Duodenal mucosa (tissue), 2 donors: ENCODE data around the gene BBS5.
"Not testable (repeated sequence)": the region's sequence is repeated elsewhere in the genome, so short reads cannot be mapped to it uniquely, and the experiment has no call there.

Source experiments
- H3K27ac ChIP-seq: one replicate; pipeline ENCODE4 v1.7.0; 2013; ENCODE audit warnings: low read depth, low read length
- H3K27me3 ChIP-seq, 2 donors: one replicate each; pipeline ENCODE4 v1.7.0; 2013; ENCODE audit warnings: low read length in 2 of 2, control low read depth in 1 of 2; ENCODE audit not compliant: insufficient read depth in 2 of 2, control insufficient read depth in 1 of 2
- H3K36me3 ChIP-seq, 2 donors: one replicate each; pipeline ENCODE4 v1.7.0; 2013; ENCODE audit warnings: low read length in 2 of 2, control low read depth in 1 of 2; ENCODE audit not compliant: insufficient read depth in 2 of 2, control insufficient read depth in 1 of 2
- H3K4me1 ChIP-seq, 2 donors: one replicate each; pipeline ENCODE4 v1.7.0; 2013; ENCODE audit warnings: low read length in 2 of 2, control low read depth in 1 of 2; ENCODE audit not compliant: insufficient read depth in 2 of 2, control insufficient read depth in 1 of 2
- H3K4me3 ChIP-seq, 2 donors: one replicate each; pipeline ENCODE4 v1.7.0; 2013; ENCODE audit warnings: low read length in 2 of 2, low read depth in 1 of 2
- H3K9ac ChIP-seq, 2 donors: one replicate each; pipeline ENCODE4 v1.7.0; 2013; ENCODE audit warnings: low read length in 2 of 2, low read depth in 1 of 2
- H3K9me3 ChIP-seq, 2 donors: one replicate each; pipeline ENCODE4 v1.7.0; 2013; ENCODE audit warnings: low read length in 2 of 2, control low read depth in 1 of 2; ENCODE audit not compliant: control insufficient read depth in 1 of 2

The BBS5 gene

GRCh38 chr2:169509955-169510354 lies 30.7 kb downstream of the BBS5 start:
- H3K4me3 ChIP-seq = no peak overlapping the region
- no peak overlapping the region for H3K9ac ChIP-seq
- no peaks in the 10 kb centered on the region for H3K27me3 ChIP-seq
- no peak overlapping the region for H3K27ac ChIP-seq
- peaks cover 0 to 14% of the 10 kb centered on the region in 2 donors for H3K4me1 ChIP-seq
- H3K9me3 ChIP-seq = no peaks in the 10 kb centered on the region
- H3K36me3 ChIP-seq = no peaks in the 10 kb centered on the region

GRCh38 chr2:169510496-169510895 lies 31.2 kb downstream of the BBS5 start:
- no peaks in the 10 kb centered on the region for H3K9me3 ChIP-seq
- H3K36me3 ChIP-seq = no peaks in the 10 kb centered on the region
- H3K27ac ChIP-seq = no peak overlapping the region
- no peaks in the 10 kb centered on the region for H3K27me3 ChIP-seq
- peaks cover 0 to 14% of the 10 kb centered on the region in 2 donors for H3K4me1 ChIP-seq
- H3K9ac ChIP-seq = no peak overlapping the region
- H3K4me3 ChIP-seq = no peak overlapping the region

DNA sequence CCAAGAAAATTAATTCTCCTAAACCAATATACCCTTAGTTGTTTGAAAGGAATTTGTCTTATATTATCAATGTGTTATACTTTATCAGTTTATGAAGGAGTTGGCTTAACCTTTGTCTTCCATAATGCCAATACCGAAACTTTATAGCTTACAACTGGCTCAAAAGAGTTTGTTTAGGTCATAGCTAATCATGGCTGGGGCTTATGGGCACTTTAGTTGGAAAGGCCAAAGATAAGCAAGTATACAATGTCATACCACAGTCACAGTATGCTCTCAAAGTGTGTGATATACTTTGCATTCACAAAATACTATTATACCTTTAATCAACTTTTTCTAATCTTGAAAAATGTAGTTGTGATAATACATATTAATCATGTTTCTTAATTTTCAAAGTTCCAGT lies 32.5 kb downstream of the BBS5 start:
- Histone ChIP-seq H3K4me1 (peaks cover 0 to 14% of the 10 kb centered on the region in 2 donors), H3K36me3 (no peaks in the 10 kb centered on the region), H3K4me3 (no peak overlapping the region), H3K9ac (no peak overlapping the region), H3K27ac (no peak overlapping the region), H3K9me3 (no peaks in the 10 kb centered on the region), H3K27me3 (no peaks in the 10 kb centered on the region)

DNA sequence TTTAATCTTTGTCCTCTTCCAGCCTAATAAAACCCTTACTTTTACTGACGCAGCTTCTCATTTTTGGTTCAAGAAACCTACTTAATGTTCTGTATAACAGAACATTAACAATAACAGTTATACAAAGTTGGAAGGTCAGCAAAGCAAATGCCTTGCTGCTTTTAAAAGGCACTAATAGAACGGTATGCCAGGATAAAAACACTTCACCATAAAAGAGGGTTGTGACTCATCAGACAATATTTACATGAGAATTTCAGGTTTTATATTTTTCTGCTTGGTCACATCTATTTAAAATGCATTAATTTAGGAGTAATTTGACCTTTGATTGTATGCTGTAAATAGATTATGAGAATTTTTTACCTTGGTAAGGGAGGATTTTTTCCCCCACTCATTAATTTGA lies 33.2 kb downstream of the BBS5 start:
- no peak overlapping the region for H3K9ac ChIP-seq
- no peaks in the 10 kb centered on the region for H3K36me3 ChIP-seq
- H3K27ac ChIP-seq = no peak overlapping the region
- no peaks in the 10 kb centered on the region for H3K9me3 ChIP-seq
- no peak overlapping the region for H3K4me3 ChIP-seq
- H3K4me1 ChIP-seq = peaks cover 0 to 9% of the 10 kb centered on the region in 2 donors
- H3K27me3 ChIP-seq = no peaks in the 10 kb centered on the region

- Histone ChIP-seq H3K27ac (no peak overlapping the region), H3K9ac (no peak overlapping the region), H3K27me3 (no peaks in the 10 kb centered on the region), H3K4me3 (no peak overlapping the region), H3K9me3 (no peaks in the 10 kb centered on the region), H3K4me1 (peaks cover 0 to 9% of the 10 kb centered on the region in 2 donors), H3K36me3 (no peaks in the 10 kb centered on the region)
These were observed 33.8 kb downstream of the BBS5 start for GRCh38 chr2:169513094-169513493.

DNA sequence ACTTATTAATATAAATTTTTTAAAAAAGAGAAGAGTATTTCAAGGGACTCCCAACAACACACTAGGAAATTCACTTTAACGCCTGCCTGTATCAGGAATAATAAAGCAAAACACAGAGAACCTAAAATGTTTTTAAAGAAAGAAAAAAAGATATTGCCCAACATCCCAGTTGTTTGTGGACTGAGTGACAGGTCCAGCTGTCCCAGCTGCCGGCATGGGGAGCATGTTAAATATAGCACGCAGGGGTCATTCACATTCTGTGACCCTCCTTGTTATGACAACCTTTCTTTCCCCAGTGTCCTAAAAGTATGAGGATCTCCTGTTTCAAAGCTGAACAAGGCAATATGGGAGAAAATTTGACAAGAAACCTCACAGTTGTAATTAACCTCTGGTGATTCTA lies 34.6 kb downstream of the BBS5 start:
- no peak overlapping the region for H3K27ac ChIP-seq

DNA sequence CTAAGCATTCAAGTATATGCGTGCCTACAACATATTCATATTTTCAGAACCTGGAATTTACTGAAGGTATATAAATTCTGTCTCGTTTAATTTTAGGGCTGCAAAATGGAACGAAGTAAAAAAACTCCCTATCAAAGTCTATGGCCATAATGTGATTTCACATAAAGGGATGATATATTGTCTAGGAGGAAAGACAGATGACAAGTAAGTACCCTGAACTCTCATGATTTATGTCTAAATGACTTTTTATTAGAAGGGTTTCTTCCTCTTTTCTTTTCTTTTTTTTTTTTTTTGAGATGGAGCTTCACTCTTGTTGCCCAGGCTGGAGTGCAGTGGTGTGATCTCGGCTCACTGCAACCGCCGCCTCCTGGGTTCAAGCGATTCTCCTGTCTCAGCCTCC lies 35.5 kb downstream of the BBS5 start:
- not testable (repeated sequence) for H3K27me3 ChIP-seq, H3K36me3 ChIP-seq, H3K4me1 ChIP-seq, H3K27ac ChIP-seq, H3K9ac ChIP-seq, H3K9me3 ChIP-seq, H3K4me3 ChIP-seq

More for the DNA sequence above, 34.6 kb downstream of the BBS5 start:
- peaks cover 0 to 9% of the 10 kb centered on the region in 2 donors for H3K4me1 ChIP-seq
- H3K36me3 ChIP-seq = no peaks in the 10 kb centered on the region
- no peaks in the 10 kb centered on the region for H3K9me3 ChIP-seq
- H3K9ac ChIP-seq = no peak overlapping the region
- H3K4me3 ChIP-seq = no peak overlapping the region
- no peaks in the 10 kb centered on the region for H3K27me3 ChIP-seq

GRCh38 chr2:169516488-169516995 lies 37.2 kb downstream of the BBS5 start:
- H3K4me3 ChIP-seq, H3K27ac ChIP-seq, H3K9me3 ChIP-seq, H3K9ac ChIP-seq, H3K27me3 ChIP-seq, H3K36me3 ChIP-seq, H3K4me1 ChIP-seq: not testable (repeated sequence)

- no peak overlapping the region for H3K9ac ChIP-seq
- no peaks in the 10 kb centered on the region for H3K4me1 ChIP-seq
- H3K4me3 ChIP-seq = no peak overlapping the region
- no peaks in the 10 kb centered on the region for H3K27me3 ChIP-seq
- no peaks in the 10 kb centered on the region for H3K36me3 ChIP-seq
- H3K27ac ChIP-seq = no peak overlapping the region
- no peaks in the 10 kb centered on the region for H3K9me3 ChIP-seq
These were observed 41.6 kb downstream of the BBS5 start for GRCh38 chr2:169520896-169521295.

GRCh38 chr2:169523681-169524080 lies 44.4 kb downstream of the BBS5 start:
- no peaks in the 10 kb centered on the region for H3K27me3 ChIP-seq
- H3K4me3 ChIP-seq = no peak overlapping the region
- H3K27ac ChIP-seq = no peak overlapping the region
- no peaks in the 10 kb centered on the region for H3K4me1 ChIP-seq
- peaks cover 0 to 4% of the 10 kb centered on the region in 2 donors for H3K36me3 ChIP-seq
- H3K9me3 ChIP-seq = no peaks in the 10 kb centered on the region
- no peak overlapping the region for H3K9ac ChIP-seq

DNA sequence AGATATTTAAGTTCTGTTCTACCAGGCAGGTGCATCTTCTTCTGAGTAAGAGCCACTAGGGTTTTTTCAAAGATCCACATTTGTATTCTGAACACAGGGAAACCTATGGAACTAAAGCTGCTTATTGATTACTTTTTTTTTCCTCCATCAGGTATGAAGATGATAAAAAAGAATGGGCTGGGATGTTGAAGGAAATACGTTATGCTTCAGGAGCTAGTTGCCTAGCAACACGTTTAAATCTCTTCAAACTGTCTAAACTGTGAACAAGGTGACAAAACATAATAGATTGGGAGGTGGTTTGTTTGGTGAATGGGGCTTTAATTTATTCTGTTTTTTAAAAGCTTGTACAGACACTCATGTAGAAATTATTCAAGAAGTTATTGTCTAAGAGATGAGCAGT lies 46.1 kb downstream of the BBS5 start:
- Histone ChIP-seq H3K27ac (no peak overlapping the region), H3K4me3 (no peak overlapping the region), H3K4me1 (no peaks in the 10 kb centered on the region), H3K36me3 (peaks cover 6 to 14% of the 10 kb centered on the region in 2 donors), H3K9me3 (no peaks in the 10 kb centered on the region), H3K9ac (no peak overlapping the region), H3K27me3 (no peaks in the 10 kb centered on the region)
